ENCODE measurements around the gene HYKK.
A peak's percentile ranks its signal among the peaks of the same experiment; 100 is the strongest.

The HYKK gene

GRCh38 chr15:78479650-78480049 lies 27.7 kb upstream of the HYKK start:
- H3K9me3 ChIP-seq: no peaks in the 10 kb centered on the region
- H3K27me3 ChIP-seq: no peaks in the 10 kb centered on the region
- H3K36me3 ChIP-seq: peaks cover 87% of the 10 kb centered on the region
- no peak for TF ChIP-seq CTCF (IDR thresholded peaks at IDR 0.05)
- H3K4me1 ChIP-seq (ENCODE audit: control insufficient read depth in 1 of 2, insufficient read depth in 1 of 2, low read depth in 1 of 2, low read length in 1 of 2): no peaks in the 10 kb centered on the region
- H3K4me3 ChIP-seq (ENCODE audit: low read depth in 1 of 2, low read length in 1 of 2): no peak overlapping the region
- H3K27ac ChIP-seq: no peak overlapping the region

- no peak overlapping the region for H3K27ac ChIP-seq
- H3K36me3 ChIP-seq: peaks cover 89% of the 10 kb centered on the region
- no peaks in the 10 kb centered on the region for H3K27me3 ChIP-seq
- no peaks in the 10 kb centered on the region for H3K9me3 ChIP-seq
- no peaks in the 10 kb centered on the region for H3K4me1 ChIP-seq (ENCODE audit: control insufficient read depth in 1 of 2, insufficient read depth in 1 of 2, low read depth in 1 of 2, low read length in 1 of 2)
- no peak for TF ChIP-seq CTCF (IDR thresholded peaks at IDR 0.05)
- no peak overlapping the region for H3K4me3 ChIP-seq (ENCODE audit: low read depth in 1 of 2, low read length in 1 of 2)
These were observed 25.5 kb upstream of the HYKK start for GRCh38 chr15:78481917-78482316.

- H3K27ac ChIP-seq: no peak overlapping the region
- no peaks in the 10 kb centered on the region for H3K4me1 ChIP-seq (ENCODE audit: control insufficient read depth in 1 of 2, insufficient read depth in 1 of 2, low read depth in 1 of 2, low read length in 1 of 2)
- TF ChIP-seq CTCF (IDR thresholded peaks at IDR 0.05): no peak
- no peaks in the 10 kb centered on the region for H3K9me3 ChIP-seq
- H3K36me3 ChIP-seq: peaks cover 99% of the 10 kb centered on the region
- no peaks in the 10 kb centered on the region for H3K27me3 ChIP-seq
- H3K4me3 ChIP-seq (ENCODE audit: low read depth in 1 of 2, low read length in 1 of 2): no peak overlapping the region
These were observed 14.5 kb upstream of the HYKK start for GRCh38 chr15:78492872-78493271.

- peaks cover 1 to 2% of the 10 kb centered on the region in 2 experiments for H3K4me1 ChIP-seq (ENCODE audit: control insufficient read depth in 1 of 2, insufficient read depth in 1 of 2, low read depth in 1 of 2, low read length in 1 of 2)
- no peak overlapping the region for H3K4me3 ChIP-seq (ENCODE audit: low read depth in 1 of 2, low read length in 1 of 2)
- H3K9me3 ChIP-seq: no peaks in the 10 kb centered on the region
- H3K27ac ChIP-seq: no peak overlapping the region
- peaks cover 40% of the 10 kb centered on the region for H3K36me3 ChIP-seq
- no peak for TF ChIP-seq CTCF (IDR thresholded peaks at IDR 0.05)
- peaks cover 24% of the 10 kb centered on the region for H3K27me3 ChIP-seq
These were observed 5.5 kb upstream of the HYKK start for GRCh38 chr15:78501857-78502256.

- no peak for TF ChIP-seq CTCF (IDR thresholded peaks at IDR 0.05)
- Histone ChIP-seq H3K27me3 (peaks cover 32% of the 10 kb centered on the region), H3K27ac (no peak overlapping the region), H3K9me3 (no peaks in the 10 kb centered on the region), H3K4me3 (ENCODE audit: low read depth in 1 of 2, low read length in 1 of 2) (no peak overlapping the region), H3K4me1 (ENCODE audit: control insufficient read depth in 1 of 2, insufficient read depth in 1 of 2, low read depth in 1 of 2, low read length in 1 of 2) (peaks cover 9 to 10% of the 10 kb centered on the region in 2 experiments), H3K36me3 (peaks cover 33% of the 10 kb centered on the region)
These were observed 4.7 kb upstream of the HYKK start for GRCh38 chr15:78502641-78503040.

- H3K4me3 ChIP-seq (ENCODE audit: low read depth in 1 of 2, low read length in 1 of 2): peak overlapping the region; percentile 63 to 67
- no peak overlapping the region for H3K27ac ChIP-seq
- no peaks in the 10 kb centered on the region for H3K9me3 ChIP-seq
- no peaks in the 10 kb centered on the region for H3K36me3 ChIP-seq
- peaks cover 14% of the 10 kb centered on the region in 2 experiments for H3K4me1 ChIP-seq (ENCODE audit: control insufficient read depth in 1 of 2, insufficient read depth in 1 of 2, low read depth in 1 of 2, low read length in 1 of 2)
- TF ChIP-seq CTCF (IDR thresholded peaks at IDR 0.05): no peak
- peaks cover 77% of the 10 kb centered on the region for H3K27me3 ChIP-seq
These were observed 419 bp downstream of the HYKK start for GRCh38 chr15:78507831-78508160.

All from neutrophil (primary cell).